ENCODE data around the gene THPO.

DNA sequence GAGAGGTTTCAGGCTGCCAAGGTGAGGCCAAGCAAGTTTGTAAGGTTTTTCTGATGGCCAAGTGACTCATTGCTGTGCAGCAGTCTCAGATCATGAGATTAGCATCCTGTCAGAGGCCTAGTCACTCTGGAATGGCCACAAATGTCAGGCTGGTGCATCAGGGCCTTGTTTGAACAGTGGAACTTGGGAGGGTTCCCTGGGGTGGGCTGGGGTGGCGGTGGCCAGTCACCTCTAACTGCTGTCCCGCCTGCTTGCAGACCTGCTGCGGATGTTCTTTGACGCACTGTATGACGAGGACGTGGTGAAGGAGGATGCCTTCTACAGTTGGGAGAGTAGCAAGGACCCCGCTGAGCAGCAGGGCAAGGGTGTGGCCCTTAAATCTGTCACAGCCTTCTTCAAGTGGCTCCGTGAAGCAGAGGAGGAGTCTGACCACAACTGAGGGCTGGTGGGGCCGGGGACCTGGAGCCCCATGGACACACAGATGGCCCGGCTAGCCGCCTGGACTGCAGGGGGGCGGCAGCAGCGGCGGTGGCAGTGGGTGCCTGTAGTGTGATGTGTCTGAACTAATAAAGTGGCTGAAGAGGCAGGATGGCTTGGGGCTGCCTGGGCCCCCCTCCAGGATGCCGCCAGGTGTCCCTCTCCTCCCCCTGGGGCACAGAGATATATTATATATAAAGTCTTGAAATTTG is 43.4 kb downstream of the THPO start:
- TF ChIP-seq, protein P1, sequence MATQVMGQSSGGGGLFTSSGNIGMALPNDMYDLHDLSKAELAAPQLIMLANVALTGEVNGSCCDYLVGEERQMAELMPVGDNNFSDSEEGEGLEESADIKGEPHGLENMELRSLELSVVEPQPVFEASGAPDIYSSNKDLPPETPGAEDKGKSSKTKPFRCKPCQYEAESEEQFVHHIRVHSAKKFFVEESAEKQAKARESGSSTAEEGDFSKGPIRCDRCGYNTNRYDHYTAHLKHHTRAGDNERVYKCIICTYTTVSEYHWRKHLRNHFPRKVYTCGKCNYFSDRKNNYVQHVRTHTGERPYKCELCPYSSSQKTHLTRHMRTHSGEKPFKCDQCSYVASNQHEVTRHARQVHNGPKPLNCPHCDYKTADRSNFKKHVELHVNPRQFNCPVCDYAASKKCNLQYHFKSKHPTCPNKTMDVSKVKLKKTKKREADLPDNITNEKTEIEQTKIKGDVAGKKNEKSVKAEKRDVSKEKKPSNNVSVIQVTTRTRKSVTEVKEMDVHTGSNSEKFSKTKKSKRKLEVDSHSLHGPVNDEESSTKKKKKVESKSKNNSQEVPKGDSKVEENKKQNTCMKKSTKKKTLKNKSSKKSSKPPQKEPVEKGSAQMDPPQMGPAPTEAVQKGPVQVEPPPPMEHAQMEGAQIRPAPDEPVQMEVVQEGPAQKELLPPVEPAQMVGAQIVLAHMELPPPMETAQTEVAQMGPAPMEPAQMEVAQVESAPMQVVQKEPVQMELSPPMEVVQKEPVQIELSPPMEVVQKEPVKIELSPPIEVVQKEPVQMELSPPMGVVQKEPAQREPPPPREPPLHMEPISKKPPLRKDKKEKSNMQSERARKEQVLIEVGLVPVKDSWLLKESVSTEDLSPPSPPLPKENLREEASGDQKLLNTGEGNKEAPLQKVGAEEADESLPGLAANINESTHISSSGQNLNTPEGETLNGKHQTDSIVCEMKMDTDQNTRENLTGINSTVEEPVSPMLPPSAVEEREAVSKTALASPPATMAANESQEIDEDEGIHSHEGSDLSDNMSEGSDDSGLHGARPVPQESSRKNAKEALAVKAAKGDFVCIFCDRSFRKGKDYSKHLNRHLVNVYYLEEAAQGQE (IDR thresholded peaks at IDR 0.05; ENCODE audit: insufficient read depth in 1 of 2, low read depth in 2 of 2, low read length in 2 of 2): no peak
- TF ChIP-seq SIN3A (IDR thresholded peaks at IDR 0.05; ENCODE audit: borderline replicate concordance, insufficient read depth, low read length) (no peak), POLR2AphosphoS5 (IDR thresholded peaks at IDR 0.05; ENCODE audit: low read depth, low read length) (no peak), TAF1 (IDR thresholded peaks at IDR 0.05; ENCODE audit: borderline replicate concordance, insufficient read depth, low read length) (no peak)

Measured in PFSK-1 (cell line).